GM19193 (cell line): ENCODE results near the gene DARS1.

Source experiments
- POLR2A ChIP-seq: IDR thresholded peaks from 4 replicates; pipeline ENCODE4 v1.6.1; 2011; ENCODE audit not compliant: insufficient read depth, insufficient read length; ENCODE audit errors: extremely low read depth

The DARS1 gene

GRCh38 chr2:136021976-136022375 lies 36.5 kb upstream of the DARS1 start:
- no peak for TF ChIP-seq POLR2A

- no peak for TF ChIP-seq POLR2A
Observed at GRCh38 chr2:136021406-136021805, 36.0 kb upstream of the DARS1 start.

GRCh38 chr2:136020831-136021230 lies 35.4 kb upstream of the DARS1 start:
- no peak for TF ChIP-seq POLR2A

- TF ChIP-seq POLR2A, result no peak
Observed at GRCh38 chr2:136019825-136020224, 34.4 kb upstream of the DARS1 start.

GRCh38 chr2:136019306-136019705 lies 33.9 kb upstream of the DARS1 start:
- TF ChIP-seq POLR2A, result no peak

- TF ChIP-seq POLR2A, result no peak
Observed at GRCh38 chr2:136017786-136018185, 32.4 kb upstream of the DARS1 start.

- TF ChIP-seq POLR2A, result no peak
Observed at GRCh38 chr2:136016836-136017235, 31.4 kb upstream of the DARS1 start.

GRCh38 chr2:136016427-136016826 lies 31.0 kb upstream of the DARS1 start:
- no peak for TF ChIP-seq POLR2A

- TF ChIP-seq POLR2A, result no peak
Observed at GRCh38 chr2:136015699-136016098, 30.3 kb upstream of the DARS1 start.

- no peak for TF ChIP-seq POLR2A
Observed at GRCh38 chr2:136014411-136014810, 29.0 kb upstream of the DARS1 start.

- no peak for TF ChIP-seq POLR2A
Observed at GRCh38 chr2:136013955-136014354, 28.5 kb upstream of the DARS1 start.

- no peak for TF ChIP-seq POLR2A
Observed at GRCh38 chr2:136013136-136013685, 27.8 kb upstream of the DARS1 start.

- TF ChIP-seq POLR2A, result no peak
Observed at GRCh38 chr2:136012315-136012714, 26.9 kb upstream of the DARS1 start.

GRCh38 chr2:136010126-136010525 lies 24.7 kb upstream of the DARS1 start:
- no peak for TF ChIP-seq POLR2A

- TF ChIP-seq POLR2A, result no peak
Observed at GRCh38 chr2:136008205-136008865, 22.9 kb upstream of the DARS1 start.

GRCh38 chr2:136006658-136007057 lies 21.2 kb upstream of the DARS1 start:
- no peak for TF ChIP-seq POLR2A
